PFSK-1 (cell line): ENCODE results near the gene C1QTNF9.

Experiments used
- FOXP2 ChIP-seq: optimal IDR thresholded peaks from 2 replicates; pipeline ENCODE3; 2011; ENCODE audit warnings: borderline replicate concordance, control low read depth, inconsistent platforms; ENCODE audit not compliant: insufficient read depth; ENCODE audit errors: extremely low read length, extremely low read depth
- POLR2AphosphoS5 ChIP-seq: IDR thresholded peaks from 2 replicates; pipeline ENCODE4 v1.6.1; 2012; ENCODE audit warnings: low read depth, mild to moderate bottlenecking, control low read depth, low read length, moderate library complexity
- SIN3A ChIP-seq: IDR thresholded peaks from 2 replicates; pipeline ENCODE4 v1.6.1; 2012; ENCODE audit warnings: mild to moderate bottlenecking, low read length, moderate library complexity, borderline replicate concordance; ENCODE audit not compliant: insufficient read depth
- TAF1 ChIP-seq: IDR thresholded peaks from 2 replicates; pipeline ENCODE4 v1.6.1; 2012; ENCODE audit warnings: low read length, control low read depth, borderline replicate concordance; ENCODE audit not compliant: insufficient read depth
- TF ChIP-seq, protein P1 (sequence below), 2 experiments: IDR thresholded peaks; 2 replicates each; pipeline versions ENCODE4 v1.6.1 to v1.8.0; 2011 to 2012; ENCODE audit warnings: low read depth in 2 of 2, low read length in 2 of 2, control low read depth in 1 of 2, inconsistent platforms in 1 of 2, mild to moderate bottlenecking in 1 of 2, moderate library complexity in 1 of 2; ENCODE audit not compliant: insufficient read depth in 1 of 2

C1QTNF9 gene

GRCh38 chr13:24304620-24305019, 4.8 kb upstream of the C1QTNF9 start:
- TF ChIP-seq SIN3A: no peak
- TF ChIP-seq POLR2AphosphoS5: no peak
- TF ChIP-seq, protein P1, sequence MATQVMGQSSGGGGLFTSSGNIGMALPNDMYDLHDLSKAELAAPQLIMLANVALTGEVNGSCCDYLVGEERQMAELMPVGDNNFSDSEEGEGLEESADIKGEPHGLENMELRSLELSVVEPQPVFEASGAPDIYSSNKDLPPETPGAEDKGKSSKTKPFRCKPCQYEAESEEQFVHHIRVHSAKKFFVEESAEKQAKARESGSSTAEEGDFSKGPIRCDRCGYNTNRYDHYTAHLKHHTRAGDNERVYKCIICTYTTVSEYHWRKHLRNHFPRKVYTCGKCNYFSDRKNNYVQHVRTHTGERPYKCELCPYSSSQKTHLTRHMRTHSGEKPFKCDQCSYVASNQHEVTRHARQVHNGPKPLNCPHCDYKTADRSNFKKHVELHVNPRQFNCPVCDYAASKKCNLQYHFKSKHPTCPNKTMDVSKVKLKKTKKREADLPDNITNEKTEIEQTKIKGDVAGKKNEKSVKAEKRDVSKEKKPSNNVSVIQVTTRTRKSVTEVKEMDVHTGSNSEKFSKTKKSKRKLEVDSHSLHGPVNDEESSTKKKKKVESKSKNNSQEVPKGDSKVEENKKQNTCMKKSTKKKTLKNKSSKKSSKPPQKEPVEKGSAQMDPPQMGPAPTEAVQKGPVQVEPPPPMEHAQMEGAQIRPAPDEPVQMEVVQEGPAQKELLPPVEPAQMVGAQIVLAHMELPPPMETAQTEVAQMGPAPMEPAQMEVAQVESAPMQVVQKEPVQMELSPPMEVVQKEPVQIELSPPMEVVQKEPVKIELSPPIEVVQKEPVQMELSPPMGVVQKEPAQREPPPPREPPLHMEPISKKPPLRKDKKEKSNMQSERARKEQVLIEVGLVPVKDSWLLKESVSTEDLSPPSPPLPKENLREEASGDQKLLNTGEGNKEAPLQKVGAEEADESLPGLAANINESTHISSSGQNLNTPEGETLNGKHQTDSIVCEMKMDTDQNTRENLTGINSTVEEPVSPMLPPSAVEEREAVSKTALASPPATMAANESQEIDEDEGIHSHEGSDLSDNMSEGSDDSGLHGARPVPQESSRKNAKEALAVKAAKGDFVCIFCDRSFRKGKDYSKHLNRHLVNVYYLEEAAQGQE (IDR thresholded peaks at IDR 0.05; ENCODE audit: insufficient read depth in 1 of 2, low read depth in 2 of 2, low read length in 2 of 2): no peak
- no peak for TF ChIP-seq FOXP2
- TF ChIP-seq TAF1: no peak

- TF ChIP-seq FOXP2: no peak
- TF ChIP-seq TAF1: no peak
- no peak for TF ChIP-seq POLR2AphosphoS5
- no peak for TF ChIP-seq SIN3A
- TF ChIP-seq, protein P1 (IDR thresholded peaks at IDR 0.05; ENCODE audit: insufficient read depth in 1 of 2, low read depth in 2 of 2, low read length in 2 of 2): no peak
Measured at GRCh38 chr13:24306632-24307031, 2.7 kb upstream of the C1QTNF9 start.

DNA sequence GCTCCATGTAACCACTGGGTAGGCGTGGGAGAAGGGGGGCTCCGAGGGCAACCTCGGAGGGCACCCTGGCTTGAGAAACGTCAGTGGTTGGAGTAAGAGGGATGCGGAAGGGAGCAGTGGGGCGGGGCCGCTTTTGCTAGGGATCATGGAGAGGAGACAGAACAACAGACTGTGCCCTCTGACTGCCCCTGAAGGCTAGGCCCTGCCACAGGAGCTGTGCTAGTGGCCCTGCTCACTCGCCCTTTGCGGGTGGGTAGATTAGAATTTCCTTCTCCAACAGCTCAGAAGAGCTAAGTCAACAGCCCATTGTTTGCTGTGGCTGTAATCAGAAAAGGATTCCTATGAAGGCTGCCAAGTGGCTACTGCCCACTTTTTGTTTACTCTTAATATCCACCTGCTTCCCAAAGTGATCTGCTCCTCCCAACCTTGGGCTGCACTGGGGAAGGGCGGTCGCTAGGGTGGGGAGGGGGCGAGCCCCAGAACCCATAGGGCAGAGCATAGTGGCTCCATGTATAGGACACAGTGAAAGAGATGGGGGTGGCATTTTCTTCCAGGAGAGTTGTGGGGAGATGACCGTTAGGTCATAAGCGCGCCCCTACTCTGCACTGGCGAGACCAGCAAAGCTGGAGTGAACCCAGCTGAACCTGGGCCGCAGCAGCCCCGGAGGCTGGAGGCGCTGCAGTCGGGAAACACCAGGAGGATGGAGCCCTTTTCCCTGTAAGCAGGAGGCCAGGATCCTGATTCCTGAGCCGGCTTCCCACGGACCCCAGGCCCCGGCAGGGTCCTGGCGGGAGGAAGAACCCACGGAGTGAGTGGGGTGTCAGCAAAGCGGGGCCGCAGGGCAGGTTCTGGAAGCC, 1.9 kb upstream of the C1QTNF9 start:
- TF ChIP-seq SIN3A: no peak
- no peak for TF ChIP-seq TAF1
- TF ChIP-seq FOXP2: no peak
- TF ChIP-seq POLR2AphosphoS5: no peak
- TF ChIP-seq, protein P1 (IDR thresholded peaks at IDR 0.05; ENCODE audit: insufficient read depth in 1 of 2, low read depth in 2 of 2, low read length in 2 of 2): no peak

DNA sequence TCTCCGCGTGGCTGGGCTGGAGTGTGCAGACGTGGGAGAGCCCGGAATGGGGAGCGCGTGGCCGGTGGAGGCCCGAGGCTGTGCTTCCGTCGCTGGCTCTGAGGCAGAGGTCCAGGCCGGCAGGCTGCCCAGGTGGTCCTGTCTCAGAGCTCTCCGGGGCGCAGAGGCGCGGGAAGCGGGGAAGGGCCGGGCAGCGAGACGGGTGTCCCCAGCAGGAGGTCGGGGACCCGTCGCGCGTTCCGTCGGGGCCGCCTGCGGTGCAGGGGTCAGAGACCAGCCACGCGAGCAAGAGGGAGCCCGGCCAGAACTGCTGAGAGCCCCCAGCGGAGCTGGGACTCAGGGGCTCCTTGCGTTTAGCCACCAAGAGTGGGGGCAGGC, 1.3 kb upstream of the C1QTNF9 start:
- TF ChIP-seq, protein P1 (IDR thresholded peaks at IDR 0.05; ENCODE audit: insufficient read depth in 1 of 2, low read depth in 2 of 2, low read length in 2 of 2): no peak
- TF ChIP-seq FOXP2: no peak
- TF ChIP-seq SIN3A: no peak
- no peak for TF ChIP-seq POLR2AphosphoS5
- no peak for TF ChIP-seq TAF1
